HepG2 (cell line): ENCODE results near the gene ATG9A. TPM values are rescaled to one million over a fixed set of nuclear protein-coding genes. Genes with fewer than 3 reads are reported as not detected.

Experiments used
- BORCS8-MEF2B ChIP-seq: sonication (generic); formaldehyde crosslinking; IDR thresholded peaks from 2 replicates; pipeline ENCODE4 v1.8.0; 2022; ENCODE audit warnings: mild to moderate bottlenecking, missing genetic modification reagents
- CC2D1A ChIP-seq: sonication (generic); formaldehyde crosslinking; IDR thresholded peaks from 2 replicates; pipeline ENCODE4 v1.8.1; 2023; ENCODE audit warnings: mild to moderate bottlenecking, missing genetic modification reagents
- CREB3 ChIP-seq: sonication (generic); formaldehyde crosslinking; IDR thresholded peaks from 2 replicates; pipeline ENCODE4 v1.5.0; 2020; ENCODE audit warnings: missing genetic modification reagents
- CREM ChIP-seq, 2 experiments: sonication (generic) in 1 of 2; formaldehyde crosslinking in 1 of 2; IDR thresholded peaks; 2 replicates each; pipeline versions ENCODE4 v1.4.0 to v1.6.1; 2016 to 2020; ENCODE audit warnings: antibody characterized with exemption in 1 of 2, mild to moderate bottlenecking in 1 of 2, missing genetic modification reagents in 1 of 2
- GTF2F1 ChIP-seq: fragments of 150-350 bp; IDR thresholded peaks from 2 replicates; pipeline ENCODE4 v1.6.1; 2014; ENCODE audit warnings: low read length
- HNRNPH1 ChIP-seq: fragments of 200-400 bp; formaldehyde crosslinking; optimal IDR thresholded peaks from 2 replicates; pipeline ENCODE3; 2017; ENCODE audit warnings: mild to moderate bottlenecking, low read depth, low read length
- JUN ChIP-seq: sonication (generic); formaldehyde crosslinking; IDR thresholded peaks from 2 replicates; pipeline ENCODE4 v1.4.0; 2020; ENCODE audit warnings: mild to moderate bottlenecking, missing genetic modification reagents
- KDM3A ChIP-seq: IDR thresholded peaks from 2 replicates; pipeline ENCODE4 v1.6.1; 2018; ENCODE audit warnings: low read depth, missing compliant biosample characterization
- MYC ChIP-seq: sonication (generic); formaldehyde crosslinking; IDR thresholded peaks from 2 replicates; pipeline ENCODE4 v1.9.0; 2021; ENCODE audit warnings: missing genetic modification reagents, borderline replicate concordance
- NFE2L1 ChIP-seq: sonication (generic); formaldehyde crosslinking; IDR thresholded peaks from 2 replicates; pipeline ENCODE4 v1.4.0; 2020; ENCODE audit warnings: missing genetic modification reagents, mild to moderate bottlenecking, borderline replicate concordance
- NFKB2 ChIP-seq: sonication (generic); formaldehyde crosslinking; IDR thresholded peaks from 2 replicates; pipeline ENCODE4 v1.4.0; 2020; ENCODE audit warnings: missing genetic modification reagents, borderline replicate concordance
- REL ChIP-seq: sonication (generic); formaldehyde crosslinking; conservative IDR thresholded peaks from 2 replicates; pipeline ENCODE4 v1.8.0; 2022; ENCODE audit warnings: mild to moderate bottlenecking, missing genetic modification reagents, moderate library complexity
- SRSF1 ChIP-seq: fragments of 200-400 bp; formaldehyde crosslinking; optimal IDR thresholded peaks from 2 replicates; pipeline ENCODE3; 2017; ENCODE audit warnings: mild to moderate bottlenecking, low read depth, low read length, moderate library complexity
- SYNCRIP ChIP-seq: fragments of 200-400 bp; formaldehyde crosslinking; IDR thresholded peaks from 2 replicates; pipeline ENCODE4 v1.6.1; 2018; ENCODE audit warnings: mild to moderate bottlenecking, low read depth, low read length; ENCODE audit not compliant: insufficient read depth
- TP53 ChIP-seq: sonication (generic); formaldehyde crosslinking; conservative IDR thresholded peaks from 2 replicates; pipeline ENCODE4 v1.4.0; 2020; ENCODE audit warnings: missing genetic modification reagents
- ZBTB33 ChIP-seq: sonication (generic); formaldehyde crosslinking; IDR thresholded peaks from 2 replicates; pipeline ENCODE4 v1.4.0; 2020; ENCODE audit warnings: missing genetic modification reagents
- ZBTB38 ChIP-seq: sonication (generic); formaldehyde crosslinking; IDR thresholded peaks from 2 replicates; pipeline ENCODE4 v1.5.1; 2020; ENCODE audit warnings: mild to moderate bottlenecking, missing genetic modification reagents
- ZFP37 ChIP-seq: sonication (generic); formaldehyde crosslinking; IDR thresholded peaks from 2 replicates; pipeline ENCODE4 v1.4.0; 2020; ENCODE audit warnings: missing genetic modification reagents, borderline replicate concordance
- ZMAT3 ChIP-seq: sonication (generic); formaldehyde crosslinking; conservative IDR thresholded peaks from 2 replicates; pipeline ENCODE4 v1.7.0; 2021; ENCODE audit warnings: missing genetic modification reagents
- ZNF234 ChIP-seq: sonication (generic); formaldehyde crosslinking; conservative IDR thresholded peaks from 2 replicates; pipeline ENCODE4 v1.5.1; 2020; ENCODE audit warnings: mild to moderate bottlenecking, missing genetic modification reagents
- ZNF326 ChIP-seq: sonication (generic); formaldehyde crosslinking; IDR thresholded peaks from 2 replicates; pipeline ENCODE4 v1.4.0; 2020; ENCODE audit warnings: missing genetic modification reagents, borderline replicate concordance
- ZNF383 ChIP-seq: sonication (generic); formaldehyde crosslinking; IDR thresholded peaks from 2 replicates; pipeline ENCODE4 v1.4.0; 2020; ENCODE audit warnings: missing genetic modification reagents, mild to moderate bottlenecking, borderline replicate concordance
- ZNF768 ChIP-seq: sonication (generic); formaldehyde crosslinking; IDR thresholded peaks from 2 replicates; pipeline ENCODE4 v1.4.0; 2020; ENCODE audit warnings: missing genetic modification reagents
- ZNF772 ChIP-seq: sonication (generic); formaldehyde crosslinking; IDR thresholded peaks from 2 replicates; pipeline ENCODE4 v1.5.0; 2020; ENCODE audit warnings: mild to moderate bottlenecking, missing genetic modification reagents
- polyA plus RNA-seq, 8 experiments: library from polyadenylated mRNA; depleted of rRNA in 3 of 8; stranded (reverse) in 7 of 8; unstranded in 1 of 8; fragments of >200 nt; fragmentation: Illumina TruSeq in 4 of 8; extraction: Trizol in 4 of 8; gene quantifications; 2 replicates each; pipeline versions ENCODE4 v1.2.1 to v1.2.3, GENCODE V29; 2011 to 2016; ENCODE audit warnings: low read depth in 4 of 8, missing spikeins in 1 of 8, mixed read lengths in 1 of 8; ENCODE audit not compliant: insufficient read depth in 1 of 8
- total RNA-seq, 5 experiments: library from RNA; depleted of rRNA; stranded (reverse); fragments of >200 nt; fragmentation: Illumina TruSeq; extraction: Trizol; gene quantifications; 2 replicates each; pipeline ENCODE4 v1.2.3, GENCODE V29; 2016; ENCODE audit warnings: low read depth in 1 of 5
- TF ChIP-seq, protein P1 (sequence below), 2 experiments: sonication (generic) in 1 of 2; formaldehyde crosslinking in 1 of 2; IDR thresholded peaks; 2 replicates each; pipeline versions ENCODE4 v1.5.1 to v1.6.1; 2011 to 2020; ENCODE audit warnings: borderline replicate concordance in 1 of 2, low read depth in 1 of 2, low read length in 1 of 2, mild to moderate bottlenecking in 1 of 2, missing genetic modification reagents in 1 of 2, moderate library complexity in 1 of 2

Gene ATG9A
- total and polyA plus RNA-seq, 2 of the 13 experiments (the other 11 are each of a cell fraction or from before 2014, with no cell fraction given), result 35.0 to 131 TPM

DNA sequence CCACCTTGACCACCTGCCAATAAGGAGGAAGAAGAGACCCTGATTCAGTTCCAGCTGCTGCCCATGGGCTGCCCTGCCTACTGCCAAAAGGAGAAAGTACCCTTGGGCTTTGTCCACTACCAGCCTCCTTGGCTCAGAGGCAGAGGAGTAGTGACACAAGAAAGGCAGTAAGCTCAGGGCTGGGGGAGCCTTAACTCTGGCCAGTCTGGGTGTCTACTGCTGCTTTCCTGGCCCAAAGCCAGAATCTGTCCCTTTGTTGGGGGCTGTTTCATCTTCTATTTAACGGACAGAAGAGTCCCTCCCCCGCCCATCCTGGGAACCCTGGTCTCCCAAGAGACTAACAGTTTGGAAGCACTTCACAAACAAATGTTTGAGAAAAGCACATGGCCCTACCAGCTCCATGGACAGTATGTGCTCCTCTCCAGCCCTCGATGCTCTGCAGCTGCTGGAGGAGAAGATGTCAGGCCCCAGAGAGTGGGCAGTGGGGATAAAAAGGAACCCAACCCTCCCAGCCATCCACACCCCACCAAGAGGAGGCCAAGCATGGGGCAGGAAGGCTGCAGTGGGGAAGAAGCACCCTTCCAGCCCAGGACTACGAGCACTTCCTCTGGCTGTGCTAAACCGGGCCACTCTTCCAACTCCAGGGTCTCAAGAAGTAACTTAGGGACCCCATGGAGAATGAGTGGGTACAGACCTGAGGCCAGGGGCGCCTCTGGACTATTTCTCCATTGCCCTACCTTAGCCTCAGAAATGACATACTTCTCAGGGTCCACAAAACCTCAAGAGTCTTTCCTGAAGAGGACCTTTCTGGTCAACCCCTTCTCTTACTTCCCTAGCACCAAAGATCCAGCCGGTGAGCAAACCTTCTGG lies 1.2 kb downstream of the ATG9A start (continued):
- TF ChIP-seq REL (CRISPR knock-in tag) (no peak), ZBTB38 (CRISPR knock-in tag) (no peak), MYC (CRISPR knock-in tag) (peak; percentile 7; the same call in 1 of the 2 replicates), JUN (CRISPR knock-in tag) (no peak), ZMAT3 (CRISPR knock-in tag) (no peak), TP53 (CRISPR knock-in tag) (no peak), SYNCRIP (no peak), CREM (IDR thresholded peaks at IDR 0.05) (no peak), CREM (CRISPR knock-in tag; IDR thresholded peaks at IDR 0.05) (no peak), NFKB2 (CRISPR knock-in tag) (peak; percentile 35; the same call in 1 of the 2 replicates), KDM3A (CRISPR knock-in tag) (no peak), BORCS8-MEF2B (no peak; the same call in 1 of the 2 replicates), ZNF234 (no peak), ZNF768 (CRISPR knock-in tag) (no peak), HNRNPH1 (no peak), ZNF326 (CRISPR knock-in tag) (no peak), ZNF383 (CRISPR knock-in tag) (0 out of 2 replicates have a peak, but pooled peaks have one; percentile 22), SRSF1 (no peak), ZBTB33 (CRISPR knock-in tag) (no peak), ZNF772 (no peak), CREB3 (no peak), CC2D1A (CRISPR knock-in tag) (no peak), ZFP37 (CRISPR knock-in tag) (0 out of 2 replicates have a peak, but pooled peaks have one; percentile 7), GTF2F1 (no peak), NFE2L1 (CRISPR knock-in tag) (no peak)
- TF ChIP-seq, protein P1, sequence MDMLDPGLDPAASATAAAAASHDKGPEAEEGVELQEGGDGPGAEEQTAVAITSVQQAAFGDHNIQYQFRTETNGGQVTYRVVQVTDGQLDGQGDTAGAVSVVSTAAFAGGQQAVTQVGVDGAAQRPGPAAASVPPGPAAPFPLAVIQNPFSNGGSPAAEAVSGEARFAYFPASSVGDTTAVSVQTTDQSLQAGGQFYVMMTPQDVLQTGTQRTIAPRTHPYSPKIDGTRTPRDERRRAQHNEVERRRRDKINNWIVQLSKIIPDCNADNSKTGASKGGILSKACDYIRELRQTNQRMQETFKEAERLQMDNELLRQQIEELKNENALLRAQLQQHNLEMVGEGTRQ (IDR thresholded peaks at IDR 0.05; ENCODE audit: low read depth, low read length), result no peak
- TF ChIP-seq, protein P1 (CRISPR knock-in tag; IDR thresholded peaks at IDR 0.05; ENCODE audit: borderline replicate concordance), result peak; percentile 29; the same call in 1 of the 2 replicates
